PC-3 (cell line): ENCODE measurements around the gene CUL3. TPM values are rescaled to one million over a fixed set of nuclear protein-coding genes. Genes with fewer than 3 reads are reported as not detected.
A peak's percentile ranks its signal among the peaks of the same experiment; 100 is the strongest.

Experiments
- ATAC-seq: fragments of 200-7000 bp; cut with Tn5 transposase; 2 replicates; pipeline ENCODE4 v1.9.1; 2020; ENCODE audit warnings: mild to moderate bottlenecking, moderate library complexity
- Bru-seq: library from RNA; stranded (reverse); fragments of 400-500 nt; gene quantifications from one replicate; lab custom pipeline; 2021; lab: Mats Ljungman, UMichigan
- BruChase-seq, 2 experiments: library from RNA; stranded (reverse); fragments of 400-500 nt; gene quantifications; one replicate each; lab custom pipeline; 2021; lab: Mats Ljungman, UMichigan
- BruUV-seq: library from RNA; stranded (reverse); fragments of 400-500 nt; replicated peaks from 2 replicates; lab custom pipeline; 2021; lab: Mats Ljungman, UMichigan
- CTCF ChIA-PET: fragments of 300-600 bp; sonication (Branson Sonifier 250); formaldehyde crosslinking; loops from one replicate; lab custom pipeline; 2022; ENCODE audit warnings: antibody characterized with exemption; lab: Charles Lee
- POLR2A ChIA-PET: fragments of 300-600 bp; sonication (Branson Sonifier 250); formaldehyde crosslinking; loops from one replicate; lab custom pipeline; 2022; ENCODE audit warnings: antibody characterized with exemption; ENCODE audit not compliant: unreplicated experiment; lab: Charles Lee
- DNase-seq: peaks from one replicate; pipeline ENCODE4 v3.0.0-alpha.2; 2015
- H2AFZ ChIP-seq: fragments of 300-600 bp; sonication (generic); 2 replicates; pipeline ENCODE4 v1.6.0; 2016; ENCODE audit warnings: antibody characterized with exemption, low read length
- H3F3A ChIP-seq: fragments of 300-600 bp; sonication (generic); one replicate; pipeline ENCODE4 v1.6.0; 2017; ENCODE audit warnings: antibody characterized with exemption, low read length, control low read depth, mild to moderate bottlenecking; ENCODE audit not compliant: unreplicated experiment
- H3K27ac ChIP-seq: fragments of 300-600 bp; sonication (generic); 2 replicates; pipeline ENCODE4 v1.5.1; 2016; ENCODE audit warnings: mild to moderate bottlenecking, low read length
- H3K27me3 ChIP-seq: fragments of 300-600 bp; sonication (generic); 2 replicates; pipeline ENCODE4 v1.6.1; 2016; ENCODE audit warnings: low read length, mixed read lengths
- H3K36me3 ChIP-seq: fragments of 300-600 bp; sonication (generic); 2 replicates; pipeline ENCODE4 v1.6.1; 2016; ENCODE audit warnings: low read depth, mixed run types, low read length, mixed read lengths
- H3K4me1 ChIP-seq: fragments of 300-600 bp; sonication (generic); 2 replicates; pipeline ENCODE4 v1.5.1; 2016; ENCODE audit warnings: low read length; ENCODE audit not compliant: insufficient read depth
- H3K4me2 ChIP-seq: fragments of 300-600 bp; sonication (generic); 2 replicates; pipeline ENCODE4 v1.6.0; 2016; ENCODE audit warnings: low read length
- H3K4me3 ChIP-seq: fragments of 300-600 bp; sonication (generic); 2 replicates; pipeline ENCODE4 v1.5.1; 2016; ENCODE audit warnings: mild to moderate bottlenecking, low read length, mixed read lengths
- H3K79me2 ChIP-seq: fragments of 300-600 bp; sonication (generic); 2 replicates; pipeline ENCODE4 v1.6.1; 2017; ENCODE audit warnings: low read length, mixed read lengths
- H3K9ac ChIP-seq: fragments of 300-600 bp; sonication (generic); 2 replicates; pipeline ENCODE4 v1.6.0; 2016; ENCODE audit warnings: mild to moderate bottlenecking, low read length
- H3K9me2 ChIP-seq: fragments of 300-600 bp; sonication (generic); replicated peaks from 2 replicates; pipeline ENCODE4 v1.6.1; 2016; ENCODE audit warnings: mixed run types, low read length, mixed read lengths
- H3K9me3 ChIP-seq: fragments of 300-600 bp; sonication (generic); 2 replicates; pipeline ENCODE4 v1.6.1; 2016; ENCODE audit warnings: low read length, mixed read lengths
- H4K20me1 ChIP-seq: fragments of 300-600 bp; sonication (generic); 2 replicates; pipeline ENCODE4 v1.6.1; 2016; ENCODE audit warnings: low read length, mixed read lengths
- EZH2 ChIP-seq: fragments of 300-600 bp; sonication (generic); IDR thresholded peaks from one replicate; pipeline ENCODE4 v1.6.1; 2017; ENCODE audit warnings: antibody characterized with exemption, mild to moderate bottlenecking, low read length; ENCODE audit not compliant: unreplicated experiment
- EZH2phosphoT487 ChIP-seq: fragments of 300-600 bp; sonication (generic); IDR thresholded peaks from 2 replicates; pipeline ENCODE4 v1.6.1; 2018; ENCODE audit warnings: mild to moderate bottlenecking, antibody characterized with exemption, low read length, borderline replicate concordance
- intact Hi-C: fragments of 100-400 bp; cut with micrococcal nuclease; formaldehyde crosslinking; loops from 2 replicates; pipeline ENCODE4 v1.9.0; 2023
- long read RNA-seq: library from polyadenylated mRNA; unstranded; transcript quantifications from one replicate; pipeline ENCODE4 v2.0.0, GENCODE V29; 2021; ENCODE audit not compliant: unreplicated experiment
- total RNA-seq: library from RNA; depleted of rRNA; stranded (reverse); fragments of >200 nt; gene quantifications from 2 replicates; pipeline ENCODE4 v1.2.3, GENCODE V29; 2014; rRNA removed
- TF ChIP-seq, protein P1 (sequence below): fragments of 300-600 bp; sonication (generic); conservative IDR thresholded peaks from 2 replicates; pipeline ENCODE4 v1.5.1; 2017; ENCODE audit warnings: antibody characterized with exemption, low read depth, mild to moderate bottlenecking, low read length

CUL3 gene
- total RNA-seq (50.4 and 54.9 TPM in 2 replicates), Bru-seq, nascent RNA (percentile 96 among the genes with signal in this experiment), BruChase-seq, experiment 1, labeled RNA remaining after a 6-hour chase (percentile 87 among the genes with signal in this experiment), BruChase-seq, experiment 2, labeled RNA remaining after a 2-hour chase (percentile 92 among the genes with signal in this experiment)
- long read RNA-seq, full-length matches to known transcripts: 249 of 283 reads
- long read RNA-seq, partial matches to known transcripts: 12 of 283 reads
- long read RNA-seq, other reads (novel, unspliced or antisense): 22 of 283 reads

DNA sequence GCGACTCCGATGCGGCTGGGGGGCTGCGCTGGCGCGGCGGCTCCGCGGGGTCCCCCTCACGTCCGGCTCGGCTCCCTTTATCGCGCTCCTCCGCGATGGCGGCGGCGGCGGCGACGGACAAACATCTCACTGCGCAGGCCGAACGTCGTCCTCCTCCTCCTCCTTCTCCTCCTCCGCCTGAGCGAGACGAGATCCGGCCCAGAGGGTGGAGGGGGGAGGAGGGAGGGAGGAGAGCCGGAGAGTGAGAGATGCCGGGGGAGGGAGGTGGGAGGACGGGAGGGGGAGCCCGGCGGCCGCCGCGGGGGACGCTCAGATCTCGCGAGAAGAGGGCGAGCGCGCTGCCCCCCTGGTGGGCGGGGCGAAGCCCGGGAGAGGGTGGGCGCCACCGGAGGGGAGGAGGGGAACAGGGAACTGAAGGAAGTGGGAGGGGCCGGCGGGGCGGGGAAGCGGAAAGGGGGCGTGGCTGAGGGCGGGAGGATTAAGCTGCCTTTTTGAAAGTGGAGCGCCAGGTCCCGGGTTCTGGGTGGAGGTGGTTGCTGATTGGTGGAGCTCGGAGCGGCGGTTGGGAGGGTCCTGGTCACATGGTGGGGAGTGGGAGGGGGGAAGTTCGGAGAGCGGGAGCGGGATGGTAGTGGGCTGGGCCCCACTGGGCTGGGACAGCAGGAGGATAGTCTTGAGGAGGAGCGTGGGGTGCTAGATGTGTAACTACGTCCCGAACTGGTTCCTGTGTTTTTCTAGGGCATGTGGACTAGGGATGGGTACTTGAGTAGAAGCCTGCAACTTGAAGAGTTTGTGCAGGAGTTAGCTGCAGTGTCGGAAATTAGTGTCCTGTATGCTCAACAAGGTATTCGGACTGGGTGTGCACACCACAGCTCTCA is at the start of gene CUL3:
TSS of gene CUL3 (minus strand) at position 153 of the 878 bp plus-strand sequence. CDS start 354 bp downstream, outside the sequence.
- no TSS peak for BruUV-seq
- Histone ChIP-seq H2AFZ (peak within 1 kb of the TSS; percentile 81), H4K20me1 (peaks cover 37% of the 10 kb centered on the region), H3K9me3 (no peaks in the 10 kb centered on the region), H3K27me3 (no peaks in the 10 kb centered on the region), H3K4me3 (peak within 1 kb of the TSS; percentile 76), H3K9ac (peak within 1 kb of the TSS; percentile 91), H3K9me2 (no peaks in the 10 kb centered on the region), H3K36me3 (peaks cover 8% of the 10 kb centered on the region; the same call in 1 of the 2 replicates), H3K4me1 (peaks cover 25% of the 10 kb centered on the region), H3K79me2 (peaks cover 41% of the 10 kb centered on the region), H3K4me2 (peak within 1 kb of the TSS; percentile 93), H3F3A (no peaks in the 10 kb centered on the region), H3K27ac (peak within 1 kb of the TSS; percentile 43)
- DNase-seq: peak; percentile 95
- ChIA-PET CTCF (interaction anchor here (0.6 kb wide), 1 partner anchor 63 kb away, joined by 4 read pairs; no protein-coding TSS in a partner anchor), POLR2A (interaction anchor here (0.5 to 1.0 kb wide), 8 partner anchors 14 to 225 kb away, joined by 3 to 9 read pairs (median 4); no protein-coding TSS in a partner anchor)
- intact Hi-C loops: loop anchor here (1.0 to 5.0 kb wide), 3 partner anchors 22 to 101 kb away; no protein-coding TSS in a partner anchor
- ATAC-seq: peak; percentile 90
- no peak for TF ChIP-seq EZH2
- TF ChIP-seq EZH2phosphoT487: no peak
- TF ChIP-seq, protein P1, sequence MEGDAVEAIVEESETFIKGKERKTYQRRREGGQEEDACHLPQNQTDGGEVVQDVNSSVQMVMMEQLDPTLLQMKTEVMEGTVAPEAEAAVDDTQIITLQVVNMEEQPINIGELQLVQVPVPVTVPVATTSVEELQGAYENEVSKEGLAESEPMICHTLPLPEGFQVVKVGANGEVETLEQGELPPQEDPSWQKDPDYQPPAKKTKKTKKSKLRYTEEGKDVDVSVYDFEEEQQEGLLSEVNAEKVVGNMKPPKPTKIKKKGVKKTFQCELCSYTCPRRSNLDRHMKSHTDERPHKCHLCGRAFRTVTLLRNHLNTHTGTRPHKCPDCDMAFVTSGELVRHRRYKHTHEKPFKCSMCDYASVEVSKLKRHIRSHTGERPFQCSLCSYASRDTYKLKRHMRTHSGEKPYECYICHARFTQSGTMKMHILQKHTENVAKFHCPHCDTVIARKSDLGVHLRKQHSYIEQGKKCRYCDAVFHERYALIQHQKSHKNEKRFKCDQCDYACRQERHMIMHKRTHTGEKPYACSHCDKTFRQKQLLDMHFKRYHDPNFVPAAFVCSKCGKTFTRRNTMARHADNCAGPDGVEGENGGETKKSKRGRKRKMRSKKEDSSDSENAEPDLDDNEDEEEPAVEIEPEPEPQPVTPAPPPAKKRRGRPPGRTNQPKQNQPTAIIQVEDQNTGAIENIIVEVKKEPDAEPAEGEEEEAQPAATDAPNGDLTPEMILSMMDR: no peak

DNA sequence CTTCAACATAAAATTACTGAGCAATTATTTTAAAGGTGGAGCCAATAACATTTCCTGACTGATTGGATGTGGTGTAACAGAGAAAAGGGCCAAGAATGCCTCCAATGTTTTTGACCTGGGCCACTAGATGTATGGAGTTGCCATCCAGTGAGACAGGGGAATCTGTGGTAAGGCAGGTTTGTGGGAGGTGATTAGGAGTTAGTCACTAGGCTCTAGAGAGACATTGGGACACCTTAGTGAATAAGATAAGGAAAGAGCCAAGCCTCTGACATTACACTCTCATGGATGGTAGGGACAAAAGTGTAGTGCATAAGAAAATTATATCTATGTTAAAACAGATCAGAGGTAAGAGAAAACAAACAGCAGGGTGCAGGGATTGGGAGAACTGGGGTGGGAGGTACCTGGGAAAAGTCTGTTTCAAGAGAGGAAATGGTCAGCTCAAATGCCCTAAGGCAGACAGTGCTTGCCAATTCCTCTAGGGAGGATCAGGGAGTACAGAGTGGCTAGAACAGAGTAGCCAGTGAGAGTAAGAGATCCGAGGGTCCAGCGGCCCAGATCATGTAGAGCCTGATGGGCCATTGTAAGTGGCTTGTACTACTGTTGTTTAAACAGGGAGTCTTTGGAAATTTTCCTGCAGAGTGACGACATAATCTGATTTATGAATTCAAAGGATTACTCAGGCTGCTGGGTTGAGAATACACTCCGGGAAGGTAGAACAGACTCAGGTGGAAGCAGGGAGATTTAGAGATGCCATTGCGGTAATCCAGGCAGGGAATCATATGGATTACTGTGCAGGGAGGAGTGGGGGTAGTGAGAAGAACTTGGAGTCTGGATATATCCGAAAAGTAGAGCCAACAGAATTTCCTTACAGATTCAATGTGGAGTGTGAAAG is 45.7 kb upstream of the CUL3 start:
- BruUV-seq: no TSS peak
- H3K9ac ChIP-seq: no peak overlapping the region
- CTCF ChIA-PET: no interaction called here
- intact Hi-C loops: no loop called here
- no peak for TF ChIP-seq EZH2
- no peak for TF ChIP-seq EZH2phosphoT487
- TF ChIP-seq, protein P1: no peak
- H3K27me3 ChIP-seq: no peaks in the 10 kb centered on the region
- no peak overlapping the region for H2AFZ ChIP-seq
- H4K20me1 ChIP-seq: no peaks in the 10 kb centered on the region
- no peaks in the 10 kb centered on the region for H3F3A ChIP-seq
- no peaks in the 10 kb centered on the region for H3K79me2 ChIP-seq
- peaks cover 6% of the 10 kb centered on the region for H3K4me1 ChIP-seq
- no peak overlapping the region for H3K4me3 ChIP-seq
- POLR2A ChIA-PET: no interaction called here
- no peak overlapping the region for H3K4me2 ChIP-seq
- no peak overlapping the region for H3K27ac ChIP-seq
- no peaks in the 10 kb centered on the region for H3K9me3 ChIP-seq
- H3K9me2 ChIP-seq: no peaks in the 10 kb centered on the region
- H3K36me3 ChIP-seq: no peaks in the 10 kb centered on the region
- ATAC-seq (peak; percentile 44), DNase-seq (peak; percentile 36)
